Activated T-helper 9 cell treated with anti-CD3 and anti-CD28 coated beads, Interleukin-2, amount 50 U/mL, for 16 hours (primary cell): ENCODE measurements around the gene CLDN6.
"Not testable (repeated sequence)": the region's sequence is repeated elsewhere in the genome, so short reads cannot be mapped to it uniquely, and the experiment has no call there.

Experiments used
- DNase-seq: peaks from one replicate; pipeline ENCODE4 v3.0.0-alpha.2; 2020; ENCODE audit warnings: low read depth

The CLDN6 gene, protein sequence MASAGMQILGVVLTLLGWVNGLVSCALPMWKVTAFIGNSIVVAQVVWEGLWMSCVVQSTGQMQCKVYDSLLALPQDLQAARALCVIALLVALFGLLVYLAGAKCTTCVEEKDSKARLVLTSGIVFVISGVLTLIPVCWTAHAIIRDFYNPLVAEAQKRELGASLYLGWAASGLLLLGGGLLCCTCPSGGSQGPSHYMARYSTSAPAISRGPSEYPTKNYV

DNA sequence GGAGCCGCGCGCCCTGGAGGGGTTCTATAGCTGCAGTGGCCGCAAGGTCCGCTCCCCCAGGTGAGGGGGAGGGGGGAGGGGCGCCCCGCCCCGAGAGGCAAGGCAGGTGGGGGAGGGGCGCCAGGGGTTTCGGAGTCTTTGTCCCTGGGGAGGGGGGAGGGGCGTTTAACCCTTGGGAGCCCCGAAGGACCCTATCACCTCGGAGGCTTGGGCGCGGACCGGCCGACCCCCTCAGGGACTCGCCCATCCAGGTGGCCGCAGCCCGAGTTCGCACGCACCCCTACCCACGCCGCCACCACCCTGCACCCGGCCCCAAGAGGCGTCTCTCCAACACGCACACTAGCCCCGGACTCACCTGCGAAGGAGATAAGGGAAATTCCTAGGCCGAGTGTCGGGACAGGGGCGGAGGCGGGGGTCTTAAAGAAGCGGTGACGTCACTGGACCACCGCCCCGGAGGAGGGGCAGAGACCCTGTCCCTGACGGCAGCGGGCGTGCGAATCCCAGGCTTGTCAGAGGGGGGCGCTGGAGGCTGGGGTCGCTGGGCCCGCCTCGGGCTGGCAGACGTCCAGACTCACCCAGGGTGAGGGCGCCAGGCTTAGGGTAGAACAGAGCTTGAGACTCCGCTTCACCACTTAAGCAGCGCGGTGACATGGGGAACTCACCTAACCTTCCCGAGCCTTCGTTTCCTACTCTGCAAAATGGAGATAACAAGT is at the start of gene CLDN6:
CLDN6 (minus strand) TSS at position 390 of the 713 bp plus-strand sequence. CDS start 2,162 bp downstream, outside the sequence.
- no peak for DNase-seq

DNA sequence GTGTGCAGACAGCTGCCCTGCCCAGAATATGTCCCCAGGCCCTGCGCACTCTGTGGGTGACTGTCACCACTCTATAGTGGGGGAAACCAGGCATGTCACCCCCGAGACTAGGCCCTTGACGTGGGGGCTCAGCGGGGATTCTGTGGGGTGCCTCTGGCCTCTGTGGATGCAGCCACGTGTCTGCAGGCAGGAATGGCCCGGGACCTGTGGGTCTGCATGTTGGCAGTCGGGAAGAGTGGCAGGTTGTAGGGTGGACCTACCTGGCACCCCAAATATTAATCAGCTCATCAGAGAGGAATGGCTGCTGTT is 48.4 kb upstream of the CLDN6 start:
- DNase-seq: no peak

DNA sequence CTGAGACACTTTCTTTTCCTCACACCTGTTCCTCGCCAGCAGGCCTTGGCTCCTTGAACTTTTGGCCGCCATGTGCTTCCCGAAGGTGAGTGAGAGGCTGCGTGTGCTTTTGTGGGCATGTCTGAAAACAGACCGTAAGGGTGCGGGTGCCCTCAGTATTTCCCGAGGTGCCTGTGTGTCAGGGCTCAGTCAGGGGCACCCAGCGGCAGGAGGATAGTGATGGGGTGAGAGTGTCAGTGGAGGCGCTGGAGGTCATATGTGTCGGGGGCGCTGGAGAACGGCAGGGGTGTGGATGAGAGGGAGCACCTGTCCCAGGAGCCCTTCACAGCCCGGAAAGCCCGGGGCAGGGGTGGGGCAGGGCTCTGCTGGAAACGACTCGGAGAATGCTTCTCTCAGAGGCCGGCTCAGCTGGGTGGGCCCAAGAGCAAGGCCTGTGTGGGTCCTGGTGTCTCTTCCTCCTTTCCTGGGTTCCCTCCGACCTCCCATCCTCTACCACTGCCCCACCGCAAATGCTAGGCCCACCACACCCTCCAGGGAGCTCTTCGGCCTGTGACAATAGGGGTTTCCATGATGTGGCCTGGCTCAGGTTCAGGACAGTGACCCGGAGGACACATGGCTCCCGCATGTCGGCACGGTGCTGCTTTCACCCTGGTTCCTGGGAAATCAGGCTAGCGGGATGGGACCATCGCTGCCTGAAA is 47.9 kb upstream of the CLDN6 start:
- no peak for DNase-seq

DNA sequence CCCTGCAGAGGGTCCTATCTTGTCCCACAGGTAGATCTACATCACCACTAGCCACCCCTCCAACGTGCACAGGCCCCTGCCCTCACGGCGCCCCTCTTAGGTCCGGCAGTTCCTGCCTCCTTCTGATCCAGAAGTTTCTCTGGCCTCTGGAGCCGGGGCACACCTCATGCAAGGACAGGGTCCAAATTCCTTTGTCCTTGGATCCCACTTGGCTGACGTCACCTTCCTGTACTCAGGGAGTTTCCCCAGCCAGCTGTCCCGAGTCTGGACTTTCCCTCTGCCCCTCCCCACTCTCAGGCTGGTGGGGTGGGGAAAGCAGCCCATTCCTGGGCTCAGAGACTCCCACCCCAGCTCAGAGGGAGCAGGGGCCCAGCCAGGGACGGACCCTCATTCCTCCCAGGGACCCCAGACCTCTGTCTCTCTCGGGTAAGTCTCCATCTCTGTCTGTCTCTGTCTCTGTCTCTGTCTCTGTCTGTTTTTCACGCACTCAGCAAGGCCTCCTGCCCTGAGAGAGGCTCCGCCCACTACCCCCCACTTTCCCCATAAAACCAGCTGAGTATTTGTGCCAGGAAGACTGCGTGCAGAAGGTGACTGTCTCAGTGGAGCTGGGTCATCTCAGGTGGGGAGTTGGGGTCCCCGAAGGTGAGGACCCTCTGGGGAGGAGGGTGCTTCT is 47.2 kb upstream of the CLDN6 start, which contains the start of gene IL32:
IL32 (plus strand) TSS at position 572 of the 673 bp plus-strand sequence. CDS start 172 bp downstream, outside the sequence.
- DNase-seq: peak; percentile 53

DNA sequence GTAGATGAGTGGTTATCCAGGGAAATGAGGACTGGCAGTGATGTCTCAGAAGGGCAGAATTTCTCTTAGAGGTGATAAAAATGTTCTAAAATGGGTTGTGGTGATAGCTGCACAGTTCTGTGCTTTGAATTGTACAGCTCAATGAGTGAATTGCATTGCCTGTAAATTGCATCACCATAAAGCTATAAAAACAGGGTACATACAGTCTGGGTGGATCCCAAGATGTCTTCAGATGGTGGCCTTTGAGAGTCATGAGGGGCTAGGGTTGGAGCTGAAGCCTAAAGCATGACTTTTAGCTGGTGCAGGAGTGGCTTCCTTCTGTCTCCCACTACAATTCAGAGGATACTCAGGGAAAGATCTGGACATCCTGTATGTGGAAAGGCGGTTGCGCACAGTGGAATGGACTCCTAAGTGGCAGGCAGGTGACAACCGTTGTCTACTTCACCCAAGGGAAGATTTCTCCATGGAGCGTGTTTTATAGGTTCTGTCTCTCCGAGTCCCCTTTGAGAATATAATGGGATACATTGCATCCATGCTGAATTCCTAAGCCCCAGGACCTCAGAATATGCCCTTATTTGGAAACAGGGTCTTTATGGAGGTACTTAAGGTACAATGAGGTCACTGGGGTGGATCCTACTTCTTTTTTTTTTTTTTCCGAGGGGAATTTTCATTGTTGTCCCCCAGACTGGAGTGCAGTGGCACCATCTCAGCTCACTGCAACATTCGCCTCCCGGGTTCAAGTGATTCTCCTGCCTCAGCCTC is 45.8 kb upstream of the CLDN6 start:
- no peak for DNase-seq

DNA sequence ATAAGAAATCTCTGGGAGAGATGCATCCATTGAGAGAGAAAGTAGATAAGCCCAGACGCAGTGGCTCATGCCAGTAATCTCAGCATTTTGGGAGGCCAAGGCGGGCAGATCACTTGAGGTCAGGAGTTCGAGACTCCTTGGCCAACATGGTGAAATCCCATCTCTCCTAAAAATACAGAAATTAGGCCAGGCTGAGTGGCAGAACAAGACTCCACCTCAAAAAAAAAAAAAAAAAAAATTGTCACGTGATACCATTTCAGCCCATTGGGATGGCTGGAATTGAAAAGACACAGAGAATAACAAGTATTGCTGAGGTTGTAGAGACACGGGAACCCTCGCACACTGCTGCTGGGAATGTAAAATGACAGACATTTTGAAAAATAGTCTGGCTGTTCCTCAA is 44.6 kb upstream of the CLDN6 start:
- DNase-seq: no peak

DNA sequence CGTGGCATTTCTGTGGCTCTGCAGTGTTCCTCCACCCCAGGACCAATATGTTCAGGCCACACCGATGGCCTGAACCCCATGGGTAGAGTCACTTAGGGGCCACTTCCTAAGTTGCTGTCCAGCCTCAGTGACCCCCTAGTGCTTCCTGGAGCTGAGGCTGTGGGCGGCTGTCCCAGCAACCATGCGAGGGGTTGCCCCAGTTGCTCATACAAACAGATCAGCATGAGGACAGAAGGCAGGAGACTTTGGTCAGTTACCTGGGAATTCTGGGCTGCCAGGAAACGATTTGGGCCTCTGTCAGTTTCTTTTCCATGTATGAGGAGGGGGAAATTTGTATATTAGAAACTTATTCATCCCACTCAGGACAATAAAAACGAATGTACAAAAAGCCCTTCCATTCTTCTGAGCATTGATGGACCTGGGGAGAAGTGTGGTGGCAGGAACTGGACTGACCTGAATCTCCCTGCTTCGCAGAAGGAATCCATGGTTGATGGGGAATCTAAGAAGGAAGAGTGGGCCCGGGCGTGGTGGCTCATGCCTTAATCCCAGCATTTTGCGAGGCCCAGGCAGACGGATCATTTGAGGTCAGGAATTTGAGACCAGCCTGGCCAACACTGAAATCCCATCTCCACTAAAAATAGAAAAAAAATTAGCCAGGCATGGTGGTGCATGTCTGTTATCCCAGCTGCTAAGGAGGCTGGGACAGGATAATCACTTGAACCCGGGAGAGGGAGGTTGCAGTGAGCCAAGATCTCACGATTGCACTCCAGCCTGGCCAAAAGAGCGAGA is 42.5 kb upstream of the CLDN6 start:
- no peak for DNase-seq

DNA sequence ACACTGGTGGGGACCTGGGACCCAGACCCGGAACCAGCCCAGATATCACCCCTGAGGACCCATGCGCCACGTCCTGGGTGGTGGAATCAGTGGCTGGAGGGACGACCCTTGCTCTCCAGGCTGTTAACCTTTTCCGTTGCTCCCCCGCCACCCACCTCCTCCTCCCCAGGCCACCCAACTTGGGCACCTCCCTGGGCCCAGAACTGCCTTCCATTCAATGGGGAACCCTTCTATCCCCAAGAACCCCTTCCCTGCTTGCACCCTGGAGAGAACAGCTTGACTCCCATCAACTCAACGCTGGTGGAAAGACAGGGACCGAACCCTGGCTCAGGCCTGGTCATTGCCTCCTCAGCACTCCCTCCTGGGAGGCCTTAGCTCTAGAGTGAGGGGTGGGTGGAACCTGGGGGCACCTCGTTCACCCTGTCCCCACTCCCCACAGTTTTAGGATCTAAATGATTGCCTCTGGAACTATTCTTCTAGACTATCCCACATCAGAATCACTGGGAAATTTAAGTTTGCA is 41.8 kb upstream of the CLDN6 start:
- no peak for DNase-seq

DNA sequence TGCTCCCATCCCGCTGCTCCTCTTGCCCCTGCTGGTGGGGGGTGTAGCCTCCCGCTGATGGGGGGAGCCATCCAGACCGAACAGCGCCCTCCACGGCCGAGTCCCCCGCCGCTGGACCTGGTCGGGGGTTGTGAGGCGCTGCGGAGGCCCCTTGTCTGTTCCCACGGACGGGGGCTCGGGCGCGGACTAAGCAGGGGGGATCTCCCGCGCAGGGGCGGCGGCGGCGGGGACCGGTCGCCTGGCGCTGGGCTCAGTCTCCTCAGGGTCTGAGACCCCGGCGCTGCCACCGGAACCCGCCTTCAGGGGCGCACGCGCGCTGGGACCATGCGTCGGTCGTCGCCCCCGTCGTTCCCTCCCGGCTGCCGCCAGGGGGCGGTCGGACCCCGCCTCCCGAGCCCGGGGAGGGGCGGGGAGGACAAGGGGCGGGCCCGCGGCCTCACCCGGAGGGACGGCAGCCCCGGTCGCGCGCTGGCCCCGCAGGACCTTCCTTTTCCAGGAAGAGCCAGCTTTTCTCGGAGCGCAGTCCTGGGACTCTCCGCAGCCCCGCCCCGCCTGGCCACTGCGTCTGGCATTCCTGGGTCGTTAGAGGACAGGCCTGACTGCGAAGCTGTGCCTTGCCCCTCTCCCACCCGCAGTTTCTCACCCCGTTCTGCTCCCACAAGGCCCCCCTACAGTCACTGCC is 41.2 kb upstream of the CLDN6 start:
- DNase-seq: peak; percentile 85

DNA sequence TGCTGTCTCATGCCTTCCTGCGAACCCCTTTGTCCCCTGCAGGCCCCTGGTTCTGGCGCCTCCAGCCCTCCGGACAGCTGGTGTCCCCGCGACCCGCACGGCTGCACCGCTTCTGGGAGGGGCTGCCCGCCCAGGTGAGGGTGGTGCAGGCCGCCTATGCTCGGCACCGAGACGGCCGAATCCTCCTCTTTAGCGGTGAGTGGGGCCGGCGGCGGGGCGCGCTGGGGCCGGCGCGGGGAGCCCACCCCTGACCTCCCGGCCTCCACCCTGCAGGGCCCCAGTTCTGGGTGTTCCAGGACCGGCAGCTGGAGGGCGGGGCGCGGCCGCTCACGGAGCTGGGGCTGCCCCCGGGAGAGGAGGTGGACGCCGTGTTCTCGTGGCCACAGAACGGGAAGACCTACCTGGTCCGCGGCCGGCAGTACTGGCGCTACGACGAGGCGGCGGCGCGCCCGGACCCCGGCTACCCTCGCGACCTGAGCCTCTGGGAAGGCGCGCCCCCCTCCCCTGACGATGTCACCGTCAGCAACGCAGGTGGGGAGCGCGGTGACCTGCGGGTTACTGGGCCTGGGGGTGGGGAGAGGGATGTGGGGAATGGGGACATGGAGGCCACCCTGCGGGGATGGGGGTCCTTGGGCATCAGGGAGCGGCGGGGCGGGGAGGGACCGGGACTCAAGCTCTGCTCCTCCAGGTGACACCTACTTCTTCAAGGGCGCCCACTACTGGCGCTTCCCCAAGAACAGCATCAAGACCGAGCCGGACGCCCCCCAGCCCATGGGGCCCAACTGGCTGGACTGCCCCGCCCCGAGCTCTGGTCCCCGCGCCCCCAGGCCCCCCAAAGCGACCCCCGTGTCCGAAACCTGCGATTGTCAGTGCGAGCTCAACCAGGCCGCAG is 40.4 kb upstream of the CLDN6 start:
- peak; percentile 46 for DNase-seq

DNA sequence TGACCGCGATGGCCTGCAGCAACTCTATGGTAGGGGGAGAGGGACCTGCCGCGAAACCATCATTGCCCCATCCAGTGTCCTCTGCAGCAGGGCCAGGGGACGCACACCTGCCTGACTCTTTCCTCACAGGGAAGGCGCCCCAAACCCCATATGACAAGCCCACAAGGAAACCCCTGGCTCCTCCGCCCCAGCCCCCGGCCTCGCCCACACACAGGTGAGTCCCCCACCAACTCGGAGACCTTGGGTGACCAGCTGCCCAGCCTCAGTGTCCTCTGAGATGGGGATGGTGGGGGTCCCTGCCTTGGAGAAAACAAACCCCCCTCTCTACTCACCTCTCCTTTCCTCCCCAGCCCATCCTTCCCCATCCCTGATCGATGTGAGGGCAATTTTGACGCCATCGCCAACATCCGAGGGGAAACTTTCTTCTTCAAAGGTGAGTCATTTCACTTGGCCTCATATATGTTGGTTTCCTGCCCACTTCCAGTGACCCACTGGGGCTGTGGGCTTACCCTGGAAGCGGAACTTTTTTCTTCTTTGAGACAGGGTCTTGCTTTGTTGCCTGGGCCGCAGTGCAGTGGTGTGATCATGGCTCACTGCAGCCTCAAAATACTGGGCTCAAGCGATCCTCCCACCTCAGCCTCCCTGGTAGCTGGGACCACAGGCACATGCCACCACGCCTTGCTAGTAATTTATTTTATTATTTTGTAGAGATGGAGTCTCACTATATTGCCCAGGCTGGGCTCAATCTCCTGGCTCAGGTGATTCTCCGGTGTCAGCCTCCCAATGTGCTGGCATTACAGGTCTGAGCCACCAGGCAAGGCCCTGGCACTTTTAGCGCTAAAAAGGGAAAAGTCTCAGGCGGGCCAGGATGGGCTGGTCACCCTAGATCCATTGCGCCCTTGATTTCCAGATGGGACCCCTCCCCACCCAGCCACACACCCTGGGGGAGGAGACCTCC is 39.5 kb upstream of the CLDN6 start:
- no peak for DNase-seq

DNA sequence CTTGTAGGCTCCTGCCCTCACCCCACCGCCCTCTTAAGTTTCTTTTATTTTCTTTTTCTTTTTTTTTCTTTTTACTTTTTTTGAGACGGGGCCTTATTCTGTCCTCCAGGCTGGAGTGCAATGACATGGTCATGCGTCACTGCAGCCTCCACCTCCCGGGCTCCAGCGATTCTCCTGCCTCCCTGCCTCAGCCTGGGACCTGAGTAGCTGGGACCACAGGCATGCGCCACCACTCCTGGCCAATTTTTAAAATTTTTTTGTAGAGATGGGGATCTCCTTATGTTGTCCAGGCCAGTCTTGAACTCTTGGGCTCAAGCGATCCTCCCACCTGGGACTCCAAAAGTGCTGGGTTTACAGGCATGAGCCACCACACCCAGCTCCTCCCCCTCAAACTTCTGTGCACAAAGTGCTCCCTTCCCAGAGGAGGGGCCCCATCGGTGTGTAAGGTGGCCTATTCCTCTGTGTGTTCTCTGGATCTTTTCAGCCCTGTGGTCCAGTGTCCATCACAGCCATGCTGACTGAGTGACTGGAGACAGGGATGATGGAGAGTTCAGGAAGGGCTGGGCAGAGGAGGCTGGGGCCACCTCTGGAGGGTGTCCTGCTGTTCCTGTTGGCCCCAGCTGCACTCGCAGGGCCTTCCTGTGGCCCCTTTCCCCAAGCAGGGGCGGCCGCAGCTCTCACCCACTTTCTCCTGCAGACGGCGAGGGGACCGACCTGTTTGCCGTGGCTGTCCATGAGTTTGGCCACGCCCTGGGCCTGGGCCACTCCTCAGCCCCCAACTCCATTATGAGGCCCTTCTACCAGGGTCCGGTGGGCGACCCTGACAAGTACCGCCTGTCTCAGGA is 38.6 kb upstream of the CLDN6 start:
- no peak for DNase-seq

DNA sequence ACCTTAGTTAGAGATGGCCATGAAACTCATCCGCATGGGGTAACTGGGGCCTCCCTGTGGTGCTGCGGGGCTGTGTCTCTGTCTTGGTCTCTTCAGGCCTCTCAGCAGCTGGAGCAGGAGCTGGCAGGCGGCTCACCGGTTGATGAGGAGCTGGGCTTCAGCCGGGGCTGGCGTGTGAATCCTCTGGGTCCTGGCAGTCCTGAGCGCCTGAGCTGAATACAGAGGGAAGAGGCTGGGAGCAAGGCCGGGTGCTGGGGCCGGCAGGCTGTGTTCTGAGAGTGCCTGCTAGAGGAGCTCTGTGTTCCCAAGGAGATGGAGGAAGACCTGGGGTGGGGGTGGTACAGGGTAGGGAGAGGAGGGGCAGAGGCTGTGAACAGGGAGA is 37.7 kb upstream of the CLDN6 start:
- DNase-seq: not testable (repeated sequence)

DNA sequence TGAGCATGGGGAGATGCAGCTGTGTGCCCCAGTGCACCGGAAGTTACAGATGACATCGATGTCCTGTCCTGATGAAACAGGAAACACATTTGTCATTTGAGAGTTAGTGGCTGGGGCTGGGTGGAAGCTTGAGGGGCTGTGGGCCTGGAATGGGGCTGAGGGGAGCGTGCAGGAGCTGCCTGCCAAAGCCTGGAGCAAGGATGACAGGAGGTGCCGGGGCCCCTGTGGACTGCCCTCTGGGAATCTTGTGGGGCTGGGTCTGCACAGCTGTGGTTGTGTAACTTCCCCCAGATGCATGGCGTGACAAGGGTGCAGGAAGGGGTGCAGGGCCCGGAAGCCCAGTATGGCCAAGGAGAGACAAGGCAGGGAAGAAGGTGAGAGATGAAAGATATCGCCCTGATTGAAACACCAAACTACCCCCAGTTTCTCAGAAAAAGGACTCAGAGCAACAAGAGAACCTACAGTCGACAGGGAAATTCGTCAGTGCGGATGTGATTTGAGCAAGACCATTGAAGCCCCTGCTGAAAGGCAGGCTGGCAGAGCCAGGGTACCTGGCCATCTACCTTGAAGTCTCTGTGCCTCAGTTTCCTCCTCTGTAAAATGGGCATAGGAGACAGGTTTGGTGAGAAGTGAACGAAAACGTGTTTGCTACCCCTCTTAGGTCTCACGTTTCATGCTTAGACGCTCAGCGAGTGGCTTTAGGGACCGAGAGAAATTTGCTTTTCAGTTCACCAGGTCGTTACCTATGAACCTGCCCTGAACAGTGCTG is 37.2 kb upstream of the CLDN6 start:
- no peak for DNase-seq

DNA sequence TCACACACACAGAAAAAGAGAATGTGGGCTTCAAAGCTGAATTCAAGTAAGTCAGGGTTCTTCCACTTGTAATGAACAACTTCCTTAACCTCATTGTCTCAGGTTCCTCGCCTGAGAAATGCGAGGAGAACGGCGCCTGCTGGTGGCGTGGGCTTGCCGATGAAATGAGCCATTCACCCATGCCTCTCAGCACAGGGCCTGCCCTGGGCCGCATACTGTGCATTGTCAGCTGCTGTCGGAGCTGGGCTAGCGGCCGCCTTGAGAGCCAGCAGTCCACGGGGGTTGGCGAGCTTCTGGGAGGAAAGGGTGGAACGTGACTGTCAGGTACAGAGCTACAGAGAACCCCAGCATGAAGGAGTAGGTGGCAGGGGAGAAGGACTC is 35.3 kb upstream of the CLDN6 start:
- DNase-seq: not testable (repeated sequence)

DNA sequence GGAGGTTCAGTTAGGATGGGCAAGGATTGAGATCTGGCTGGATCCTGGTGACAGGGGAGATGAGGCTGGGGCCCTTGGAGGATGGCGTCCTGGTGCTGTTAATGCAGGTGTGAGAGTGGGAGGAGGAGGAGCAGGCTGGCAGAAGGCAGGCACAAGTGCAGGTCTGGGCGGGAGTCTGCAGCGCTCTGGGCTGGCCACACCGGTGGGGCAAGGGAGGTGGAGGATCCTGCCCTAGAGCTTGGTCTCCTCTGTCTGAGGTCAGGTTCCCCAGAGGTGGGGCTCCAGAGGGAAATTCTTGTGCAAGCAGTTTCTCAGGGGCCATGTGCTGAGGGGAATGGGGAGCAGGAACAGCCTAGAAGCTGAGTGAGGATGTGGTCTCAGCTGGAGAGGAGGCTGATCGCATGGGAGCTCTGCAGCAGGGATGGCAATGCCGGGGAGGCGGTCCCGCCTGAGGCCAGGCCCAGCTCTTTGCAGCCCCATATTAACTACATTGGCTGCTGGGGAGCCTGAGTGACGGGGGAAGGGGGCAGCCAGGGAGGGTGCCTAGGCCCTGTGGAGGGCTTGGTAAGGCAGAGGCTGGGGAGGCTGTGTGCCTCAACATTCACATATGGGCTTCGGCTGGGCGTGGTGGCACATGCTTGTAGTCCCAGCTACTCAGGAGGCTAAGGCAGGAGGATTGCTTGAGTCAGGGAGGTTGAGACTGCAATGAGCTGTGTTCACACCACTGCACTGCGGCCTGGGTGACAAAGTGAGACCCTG is 34.8 kb upstream of the CLDN6 start:
- not testable (repeated sequence) for DNase-seq
